HG02973 (cell line): Measurements from ENCODE around the gene PAX5.

Source experiments
- ATAC-seq: cut with Tn5 transposase; IDR thresholded peaks from one replicate; pipeline ENCODE4 v1.9.1; 2021; ENCODE audit warnings: moderate library complexity; ENCODE audit not compliant: unreplicated experiment

Gene PAX5

GRCh38 chr9:36988848-36989247, 45.2 kb downstream of the PAX5 start:
- ATAC-seq, result no peak

GRCh38 chr9:36987891-36988290, 46.2 kb downstream of the PAX5 start:
- ATAC-seq, result no peak

- no peak for ATAC-seq
Measured at GRCh38 chr9:36987409-36987808, 46.7 kb downstream of the PAX5 start.

GRCh38 chr9:36986468-36987408, 47.3 kb downstream of the PAX5 start:
- ATAC-seq, result no peak

GRCh38 chr9:36985769-36986467, 48.1 kb downstream of the PAX5 start:
- ATAC-seq, result no peak

GRCh38 chr9:36985061-36985768, 48.9 kb downstream of the PAX5 start:
- ATAC-seq, result no peak

- no peak for ATAC-seq
Measured at GRCh38 chr9:36980148-36980974, 53.7 kb downstream of the PAX5 start.

- ATAC-seq, result no peak
Measured at GRCh38 chr9:36976371-36977030, 57.6 kb downstream of the PAX5 start.

GRCh38 chr9:36974731-36975130, 59.3 kb downstream of the PAX5 start:
- no peak for ATAC-seq

- no peak for ATAC-seq
Measured at GRCh38 chr9:36971935-36972488, 62.1 kb downstream of the PAX5 start.

GRCh38 chr9:36970007-36970888, 63.8 kb downstream of the PAX5 start:
- ATAC-seq, result no peak

GRCh38 chr9:36969216-36969771, 64.8 kb downstream of the PAX5 start:
- no peak for ATAC-seq

- ATAC-seq, result no peak
Measured at GRCh38 chr9:36968574-36969215, 65.4 kb downstream of the PAX5 start.

- ATAC-seq, result no peak
Measured at GRCh38 chr9:36967997-36968396, 66.1 kb downstream of the PAX5 start.

- no peak for ATAC-seq
Measured at GRCh38 chr9:36966371-36967097, 67.5 kb downstream of the PAX5 start.

GRCh38 chr9:36964791-36965190, 69.3 kb downstream of the PAX5 start:
- ATAC-seq, result no peak

GRCh38 chr9:36963346-36963745, 70.7 kb downstream of the PAX5 start:
- no peak for ATAC-seq
